Muscle of leg (tissue), 11 donors: Measurements from ENCODE around the gene SMDT1. TPM values are rescaled to one million over a fixed set of nuclear protein-coding genes. Genes with fewer than 3 reads are reported as not detected.
"Not testable (repeated sequence)": the region's sequence is repeated elsewhere in the genome, so short reads cannot be mapped to it uniquely, and the experiment has no call there.

ENCODE experiments used
- DNase-seq: peaks from one replicate; pipeline ENCODE4 v3.0.0; 2013
- H3K27ac ChIP-seq: one replicate; pipeline ENCODE4 v1.5.1; 2013; ENCODE audit warnings: mild to moderate bottlenecking, low read length, control low read depth
- H3K27me3 ChIP-seq: one replicate; pipeline ENCODE4 v1.6.1; 2013; ENCODE audit warnings: low read length; ENCODE audit not compliant: control insufficient read depth, insufficient read depth
- H3K36me3 ChIP-seq: one replicate; pipeline ENCODE4 v1.6.1; 2013; ENCODE audit warnings: low read length; ENCODE audit not compliant: control insufficient read depth, insufficient read depth
- H3K4me1 ChIP-seq: one replicate; pipeline ENCODE4 v1.6.1; 2013; ENCODE audit warnings: low read length; ENCODE audit not compliant: control insufficient read depth, insufficient read depth
- H3K4me3 ChIP-seq: one replicate; pipeline ENCODE4 v1.5.1; 2013; ENCODE audit warnings: low read length, control low read depth
- H3K9me3 ChIP-seq: replicated peaks from 2 replicates; pipeline ENCODE4 v1.6.1; 2013; ENCODE audit warnings: low read depth, low read length; ENCODE audit not compliant: control insufficient read depth
- WGBS: methylation state at CpG from one replicate; pipeline ENCODE4 v1.1.5; 2013; ENCODE audit warnings: missing lambda C conversion rate; ENCODE audit not compliant: insufficient coverage; 5-methylcytosine and 5-hydroxymethylcytosine counted together
- polyA plus RNA-seq, 8 donors: library from polyadenylated mRNA; unstranded; fragments of 120-200 nt; gene quantifications; one replicate each; pipeline versions ENCODE4 v1.2.1 to v1.2.3, GENCODE V29; 2013; ENCODE audit warnings: inconsistent platforms in 1 of 8, low replicate concordance in 1 of 8; ENCODE audit not compliant: insufficient read length in 8 of 8, insufficient read depth in 1 of 8
- total RNA-seq: library from RNA; stranded (reverse); fragments of 120-200 nt; gene quantifications from one replicate; pipeline ENCODE4 v1.2.4, GENCODE V29; 2013

The SMDT1 gene
- total and polyA plus RNA-seq, 9 donors = 19.6 to 171 (median 109) TPM

DNA sequence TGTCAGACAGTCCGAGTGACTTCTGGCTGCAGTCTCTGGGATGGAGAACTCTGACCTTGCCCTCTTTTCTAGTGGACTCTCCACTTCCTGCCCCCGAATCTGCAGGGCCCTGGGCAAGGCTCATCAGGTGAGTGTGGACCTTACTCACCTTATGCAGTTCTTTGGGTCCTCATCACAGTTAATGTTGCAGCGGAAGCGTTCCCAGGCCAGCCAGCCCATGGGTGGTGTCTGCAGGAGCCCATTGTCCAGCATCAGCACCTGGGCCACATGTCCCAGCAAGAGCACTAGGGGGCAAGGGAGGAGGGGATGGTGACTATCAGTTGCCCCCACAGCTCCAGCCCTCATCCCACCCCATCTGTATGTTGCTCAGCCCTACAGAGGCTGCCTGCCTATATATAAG, 11.2 kb upstream of the SMDT1 start:
- no peak for DNase-seq
- Histone ChIP-seq H3K36me3 (peaks cover 36% of the 10 kb centered on the region), H3K4me1 (peaks cover 19% of the 10 kb centered on the region), H3K4me3 (no peak overlapping the region), H3K9me3 (no peaks in the 10 kb centered on the region), H3K27me3 (no peaks in the 10 kb centered on the region), H3K27ac (no peak overlapping the region)
- WGBS = 78% methylated on average over 4 of the region's 4 CpGs

DNA sequence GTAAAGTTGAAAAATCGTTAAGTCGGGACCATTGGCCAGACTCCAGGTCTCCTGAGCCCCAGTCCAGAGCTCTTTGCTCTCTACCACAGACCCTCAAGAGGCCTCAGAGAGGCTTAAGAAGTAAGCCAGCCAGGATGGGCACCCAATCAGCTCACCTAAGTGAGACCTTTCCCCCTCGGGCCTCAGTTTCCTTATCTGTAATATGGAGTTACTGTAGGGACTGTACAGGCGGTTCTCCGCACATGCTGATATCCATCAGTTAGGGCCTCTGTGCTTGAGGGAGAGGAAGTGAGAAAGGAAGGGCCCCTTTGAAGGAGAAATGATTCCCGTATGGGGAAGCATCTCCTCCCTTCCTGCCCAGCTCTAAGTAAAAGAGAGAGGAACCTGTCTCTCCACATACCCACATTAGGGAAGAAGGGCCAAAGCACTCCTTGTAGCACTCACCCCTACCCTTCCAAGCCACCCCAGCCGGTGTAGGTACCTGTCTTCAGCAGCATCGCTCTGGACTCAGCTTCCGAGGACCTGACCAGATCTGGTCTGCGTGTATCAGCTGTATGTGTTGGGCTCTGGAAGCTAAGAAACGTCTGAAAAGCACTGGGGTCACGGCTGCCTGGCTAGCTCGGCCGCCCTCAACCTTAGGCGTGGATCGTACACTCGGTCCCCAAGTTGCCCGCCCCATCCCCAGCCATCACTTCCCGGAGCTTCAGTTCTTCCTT, 9.5 kb upstream of the SMDT1 start:
- Histone ChIP-seq H3K36me3 (peaks cover 30% of the 10 kb centered on the region), H3K27ac (peak overlapping the region; percentile 93), H3K9me3 (no peaks in the 10 kb centered on the region), H3K27me3 (no peaks in the 10 kb centered on the region), H3K4me3 (peak overlapping the region; percentile 57), H3K4me1 (peaks cover 34% of the 10 kb centered on the region)
- WGBS = 4% methylated on average over 12 of the region's 19 CpGs
- DNase-seq = peak; percentile 71

DNA sequence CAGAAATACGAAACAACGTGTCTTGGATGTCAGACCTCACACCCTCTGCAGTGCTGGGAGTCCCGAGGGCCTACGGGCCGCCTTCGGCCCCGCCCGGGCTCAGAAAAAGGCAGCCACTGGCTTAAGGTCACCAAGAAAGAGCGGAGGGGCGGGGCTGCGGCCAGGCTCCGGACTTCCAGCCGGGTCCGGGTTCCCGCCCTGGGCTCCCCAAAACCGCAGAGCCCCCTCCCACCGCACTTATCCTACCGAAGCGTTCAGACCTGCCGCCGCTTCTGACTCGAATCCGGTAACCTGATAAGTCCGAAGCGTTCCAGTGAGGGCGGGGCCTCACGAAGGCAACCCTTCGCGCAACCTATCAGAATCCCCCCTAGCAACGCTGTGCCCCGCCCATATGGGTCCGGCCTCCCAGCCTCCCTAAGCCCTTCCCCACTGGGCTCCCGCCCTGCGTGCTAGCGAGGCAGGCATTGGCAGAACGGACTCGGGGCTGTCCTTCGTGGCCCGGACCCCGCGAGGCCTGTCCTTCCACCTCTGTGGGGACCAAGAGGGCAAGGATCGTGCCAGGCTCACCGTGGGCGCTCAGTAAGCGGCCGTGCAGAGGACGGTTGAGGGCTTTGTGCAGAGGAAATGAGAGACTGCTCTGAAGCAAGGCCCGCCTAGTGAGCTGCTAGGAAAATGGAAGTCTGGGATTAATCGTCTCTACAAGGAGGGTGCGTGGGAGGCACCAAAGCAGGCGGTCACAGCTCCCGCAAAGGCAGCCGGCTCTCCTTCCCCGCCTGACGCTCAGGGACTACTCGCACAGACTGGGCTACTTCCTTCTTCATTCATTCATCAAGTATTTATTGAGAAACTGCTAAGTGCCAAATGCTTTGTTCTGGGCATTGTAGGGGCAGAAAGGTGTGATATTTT, 8.7 kb upstream of the SMDT1 start, which contains the start of gene NAGA:
Gene NAGA, minus strand, starts transcription at position 296 of the 906 bp plus-strand sequence. CDS start 515 bp downstream, outside the sequence.
- DNase-seq = peak; percentile 99
- no peaks in the 10 kb centered on the region for H3K9me3 ChIP-seq
- WGBS = under 1% methylated on average over 44 of the region's 56 CpGs
- H3K36me3 ChIP-seq = peaks cover 27% of the 10 kb centered on the region
- H3K27me3 ChIP-seq = no peaks in the 10 kb centered on the region
- peak within 1 kb of the TSS; percentile 57 for H3K4me3 ChIP-seq
- peak within 1 kb of the TSS; percentile 93 for H3K27ac ChIP-seq
- H3K4me1 ChIP-seq = peaks cover 42% of the 10 kb centered on the region

DNA sequence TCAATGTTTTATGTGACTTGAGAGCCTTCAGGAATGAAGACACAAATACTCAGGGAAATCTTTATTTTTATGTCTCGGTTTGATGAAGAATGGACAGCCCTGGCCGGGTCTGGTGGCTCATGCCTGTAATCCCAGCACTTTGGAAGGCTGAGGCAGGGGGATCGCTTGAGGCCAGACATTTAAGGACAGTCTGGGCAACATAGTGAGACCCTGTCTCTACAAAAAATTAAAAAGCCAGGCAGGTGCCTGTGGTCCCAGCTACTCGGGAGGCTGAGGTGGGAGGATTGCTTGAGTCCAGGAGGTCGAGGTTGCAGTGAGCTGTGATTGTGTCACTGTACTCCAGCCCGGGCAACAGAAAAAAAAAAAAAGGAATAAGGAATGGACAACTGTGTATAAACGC, 8.0 kb upstream of the SMDT1 start:
- not testable (repeated sequence) for DNase-seq, H3K27me3 ChIP-seq, H3K9me3 ChIP-seq
- peak overlapping the region; percentile 57 for H3K4me3 ChIP-seq
- WGBS = 55% methylated on average over 6 of the region's 7 CpGs
- peak overlapping the region; percentile 93 for H3K27ac ChIP-seq
- peaks cover 26% of the 10 kb centered on the region for H3K36me3 ChIP-seq
- peaks cover 42% of the 10 kb centered on the region for H3K4me1 ChIP-seq

DNA sequence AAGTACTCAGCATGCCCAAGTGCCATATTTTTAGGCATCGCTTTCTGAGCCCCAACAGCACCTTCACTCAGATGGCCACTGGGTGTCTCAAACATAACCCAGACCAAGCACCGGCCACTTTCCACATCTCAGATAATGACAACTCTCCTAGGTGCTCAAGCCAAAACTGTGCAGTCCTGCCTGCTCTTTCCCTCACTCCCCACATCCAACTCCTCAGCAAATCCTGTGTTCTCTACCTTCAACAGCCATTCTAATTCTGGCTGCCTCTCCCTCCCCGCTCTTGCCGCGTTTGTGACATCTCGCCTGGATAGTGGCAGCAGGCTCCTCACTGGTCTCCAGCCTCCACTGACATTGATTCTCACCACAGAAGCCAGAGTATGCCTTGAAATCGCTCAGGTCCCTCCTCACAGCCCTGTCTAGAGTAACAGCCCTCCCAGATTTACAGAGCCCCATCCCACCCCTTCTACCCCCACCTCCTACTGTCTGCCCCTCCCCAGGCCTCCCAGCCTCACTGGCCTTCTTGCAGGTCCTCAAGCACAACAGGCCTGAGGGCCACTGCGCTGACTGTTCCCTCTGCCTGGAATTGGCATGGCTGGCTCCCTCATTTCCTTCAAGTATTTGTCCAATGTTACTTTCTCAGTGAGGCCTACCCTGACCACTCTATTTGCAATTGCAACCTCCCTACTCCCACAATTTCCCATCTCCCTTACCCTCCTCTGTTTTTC, 6.7 kb upstream of the SMDT1 start:
- 77% methylated on average over 8 of the region's 8 CpGs for WGBS
- H3K36me3 ChIP-seq = peaks cover 27% of the 10 kb centered on the region
- peaks cover 47% of the 10 kb centered on the region for H3K4me1 ChIP-seq
- H3K4me3 ChIP-seq = no peak overlapping the region
- H3K27me3 ChIP-seq = no peaks in the 10 kb centered on the region
- DNase-seq = no peak
- no peaks in the 10 kb centered on the region for H3K9me3 ChIP-seq
- H3K27ac ChIP-seq = no peak overlapping the region

DNA sequence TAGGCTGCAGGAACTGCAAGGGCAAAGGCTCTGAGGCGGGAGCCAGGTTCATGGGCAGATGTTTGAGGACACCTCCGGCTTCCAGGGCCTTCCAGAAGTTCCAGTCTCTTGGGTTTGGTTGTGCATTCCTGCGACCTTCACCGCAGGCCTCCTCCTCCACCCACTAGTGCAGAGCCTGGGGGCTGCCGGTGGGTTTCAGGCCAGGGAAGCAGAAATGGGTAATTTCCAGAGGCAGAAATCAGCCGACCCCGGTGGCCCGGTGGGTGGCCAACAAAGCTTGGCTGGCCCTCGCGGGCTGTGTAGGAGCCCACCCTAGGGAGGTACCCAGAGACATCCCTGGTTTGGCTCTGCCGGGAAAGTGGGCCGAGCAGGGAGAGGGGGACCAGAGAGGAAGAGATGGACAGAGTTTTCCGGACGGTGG, 5.9 kb upstream of the SMDT1 start:
- Histone ChIP-seq H3K4me1 (peaks cover 56% of the 10 kb centered on the region), H3K9me3 (no peaks in the 10 kb centered on the region), H3K27me3 (no peaks in the 10 kb centered on the region), H3K27ac (peak overlapping the region; percentile 93), H3K36me3 (peaks cover 27% of the 10 kb centered on the region), H3K4me3 (peak overlapping the region; percentile 78)
- 32% methylated on average over 10 of the region's 14 CpGs for WGBS
- peak; percentile 32 for DNase-seq

DNA sequence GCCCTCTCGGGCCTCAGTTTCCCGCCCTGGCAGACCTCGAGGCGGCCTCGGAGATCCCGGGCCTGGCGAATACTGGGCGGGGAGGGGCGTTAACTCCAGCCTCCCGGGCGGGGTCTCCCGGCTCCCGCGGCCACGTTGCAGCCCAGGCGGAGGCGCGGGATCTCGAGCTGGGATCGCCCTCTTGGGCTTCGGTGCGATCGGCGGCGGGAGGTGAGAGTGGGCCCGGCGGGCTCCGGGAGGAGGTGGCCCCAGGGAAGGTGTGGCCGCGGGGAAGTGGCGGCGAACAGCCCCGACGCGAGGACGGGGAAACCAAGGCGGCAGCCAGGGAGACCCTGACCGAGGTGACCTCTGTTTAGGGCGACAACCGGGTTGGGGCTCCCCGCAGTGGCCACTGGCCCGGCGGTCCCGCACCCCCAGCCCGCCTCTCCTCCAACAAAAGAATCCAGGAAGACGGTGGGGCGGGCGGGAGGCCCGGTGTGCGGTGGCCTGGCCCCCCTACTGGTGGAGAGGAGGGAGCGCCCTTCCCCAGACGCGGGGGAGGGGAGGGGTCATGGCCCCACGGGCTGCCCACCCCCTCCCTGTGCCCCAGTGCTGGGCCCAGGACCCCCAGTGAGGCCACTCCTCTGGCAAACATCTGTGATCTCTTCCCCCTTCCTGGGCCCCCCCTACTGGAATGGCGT, 5.2 kb upstream of the SMDT1 start, which contains the start of gene PHETA2:
Gene PHETA2, plus strand, starts transcription at position 117 of the 680 bp plus-strand sequence. CDS start 3,046 bp downstream, outside the sequence.
- peaks cover 62% of the 10 kb centered on the region for H3K4me1 ChIP-seq
- peak within 1 kb of the TSS; percentile 78 for H3K4me3 ChIP-seq
- H3K9me3 ChIP-seq = no peaks in the 10 kb centered on the region
- H3K27ac ChIP-seq = peak within 1 kb of the TSS; percentile 93
- under 1% methylated on average over 40 of the region's 55 CpGs for WGBS
- no peaks in the 10 kb centered on the region for H3K27me3 ChIP-seq
- DNase-seq = peak; percentile 83
- H3K36me3 ChIP-seq = peaks cover 27% of the 10 kb centered on the region

DNA sequence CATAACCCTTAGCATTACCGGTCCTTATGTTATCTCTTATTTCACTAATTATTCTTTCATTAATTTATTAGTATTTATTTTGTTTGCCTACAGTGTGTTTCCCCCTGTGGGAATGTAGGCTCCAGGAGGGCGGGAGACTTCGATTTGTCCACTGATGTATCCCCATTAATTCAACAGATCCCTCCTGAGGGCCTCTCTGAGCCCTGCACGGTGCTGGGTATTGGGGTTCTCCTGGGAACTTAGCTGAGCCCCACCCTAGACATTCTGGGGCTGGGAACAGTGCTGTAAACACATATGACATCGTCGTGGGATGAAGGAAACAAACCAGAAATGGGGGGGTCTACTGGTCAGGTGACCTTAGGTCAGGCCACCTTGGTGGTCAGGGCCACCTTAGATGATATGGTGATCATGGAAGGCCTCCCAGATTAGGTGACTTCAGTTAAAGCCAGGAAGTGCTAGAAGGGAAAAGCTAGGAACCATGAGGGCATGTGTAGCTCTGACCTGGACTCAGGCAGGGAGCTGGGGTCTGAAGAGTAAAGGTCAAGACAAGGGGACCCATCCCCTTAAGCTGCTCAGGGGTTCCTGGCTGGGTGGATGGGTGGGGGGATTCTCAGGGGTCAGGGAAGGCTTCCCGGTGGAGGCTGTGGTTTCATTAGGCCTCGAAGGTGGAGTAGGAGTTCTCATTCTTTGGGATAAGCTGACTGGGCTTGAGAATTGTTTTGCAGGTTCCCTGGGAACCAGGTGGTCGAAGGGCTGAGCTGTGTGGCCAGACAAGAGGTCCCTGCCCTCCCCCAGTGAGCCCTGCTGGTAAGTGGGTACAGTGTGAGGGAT, 4.4 kb upstream of the SMDT1 start:
- no peaks in the 10 kb centered on the region for H3K9me3 ChIP-seq
- peaks cover 54% of the 10 kb centered on the region for H3K4me1 ChIP-seq
- peaks cover 27% of the 10 kb centered on the region for H3K36me3 ChIP-seq
- no peaks in the 10 kb centered on the region for H3K27me3 ChIP-seq
- H3K27ac ChIP-seq = peak overlapping the region; percentile 93
- H3K4me3 ChIP-seq = peak overlapping the region; percentile 78
- peak; percentile 33 for DNase-seq
- WGBS = 59% methylated on average over 4 of the region's 9 CpGs
